Tibial artery (tissue), 4 donors: ENCODE results near the gene GRM7.

Experiments used
- DNase-seq, 2 donors: peaks; one replicate each; pipeline ENCODE4 v3.0.0-alpha.2; 2019
- H3K27ac ChIP-seq, 2 donors: fragments of 200-600 bp; sonication (generic) in 1 of 2; 1 replicate in 1 of 2; 2 replicates in 1 of 2; pipeline ENCODE4 v1.5.1; 2018 to 2019; ENCODE audit warnings: mild to moderate bottlenecking in 1 of 2
- H3K27me3 ChIP-seq, 2 donors: fragments of 200-600 bp; sonication (generic) in 1 of 2; one replicate each; pipeline versions ENCODE4 v1.5.1 to v1.6.0; 2016 to 2019
- H3K36me3 ChIP-seq, 3 donors: fragments of 200-600 bp; sonication (generic) in 2 of 3; one replicate each; pipeline ENCODE4 v1.5.1; 2016 to 2019; ENCODE audit warnings: mild to moderate bottlenecking in 2 of 3
- H3K4me1 ChIP-seq, 4 donors: fragments of 200-600 bp; sonication (generic) in 2 of 4; 1 replicate in 3 of 4; 2 replicates in 1 of 4; pipeline ENCODE4 v1.5.1; 2016 to 2019
- H3K4me3 ChIP-seq, 2 donors: fragments of 200-600 bp; sonication (generic) in 1 of 2; 1 replicate in 1 of 2; 2 replicates in 1 of 2; pipeline ENCODE4 v1.5.1; 2018 to 2019; ENCODE audit warnings: mild to moderate bottlenecking in 2 of 2
- H3K9me3 ChIP-seq, 3 donors: fragments of 200-600 bp; sonication (generic) in 1 of 3; one replicate each; pipeline ENCODE4 v1.5.1; 2016 to 2019
- CTCF ChIP-seq, 2 experiments: fragments of 200-600 bp in 1 of 2; fragments of 450-650 bp in 1 of 2; IDR thresholded peaks; one replicate each; pipeline ENCODE4 v1.5.1; 2017 to 2019; ENCODE audit warnings: antibody characterized with exemption in 2 of 2, mild to moderate bottlenecking in 1 of 2, moderate library complexity in 1 of 2
- intact Hi-C: fragments of 100-400 bp; cut with DNase I; formaldehyde crosslinking; loops from one replicate; pipeline ENCODE4 v1.15.0; 2023; ENCODE audit warnings: low total_unique reads

The GRM7 gene

GRCh38 chr3:7693976-7694375, 833.1 kb downstream of the GRM7 start:
- Histone ChIP-seq H3K36me3 (no peaks in the 10 kb centered on the region), H3K9me3 (no peaks in the 10 kb centered on the region), H3K27ac (no peak overlapping the region), H3K27me3 (no peaks in the 10 kb centered on the region), H3K4me1 (no peaks in the 10 kb centered on the region), H3K4me3 (no peak overlapping the region)
- no peak for DNase-seq
- no peak for TF ChIP-seq CTCF (IDR thresholded peaks at IDR 0.05)
- intact Hi-C loops = no loop called here

GRCh38 chr3:7695049-7695448, 834.1 kb downstream of the GRM7 start:
- H3K9me3 ChIP-seq = no peaks in the 10 kb centered on the region
- no peaks in the 10 kb centered on the region for H3K4me1 ChIP-seq
- no peaks in the 10 kb centered on the region for H3K36me3 ChIP-seq
- no peak for TF ChIP-seq CTCF (IDR thresholded peaks at IDR 0.05)
- intact Hi-C loops = no loop called here
- DNase-seq = no peak
- no peak overlapping the region for H3K4me3 ChIP-seq
- no peak overlapping the region for H3K27ac ChIP-seq
- no peaks in the 10 kb centered on the region for H3K27me3 ChIP-seq

- intact Hi-C loops = no loop called here
- H3K4me3 ChIP-seq = no peak overlapping the region
- DNase-seq = no peak
- H3K27me3 ChIP-seq = no peaks in the 10 kb centered on the region
- TF ChIP-seq CTCF (IDR thresholded peaks at IDR 0.05) = no peak
- H3K4me1 ChIP-seq = no peaks in the 10 kb centered on the region
- H3K9me3 ChIP-seq = no peaks in the 10 kb centered on the region
- H3K36me3 ChIP-seq = no peaks in the 10 kb centered on the region
- no peak overlapping the region for H3K27ac ChIP-seq
Observed at GRCh38 chr3:7696320-7696719, 835.4 kb downstream of the GRM7 start.

DNA sequence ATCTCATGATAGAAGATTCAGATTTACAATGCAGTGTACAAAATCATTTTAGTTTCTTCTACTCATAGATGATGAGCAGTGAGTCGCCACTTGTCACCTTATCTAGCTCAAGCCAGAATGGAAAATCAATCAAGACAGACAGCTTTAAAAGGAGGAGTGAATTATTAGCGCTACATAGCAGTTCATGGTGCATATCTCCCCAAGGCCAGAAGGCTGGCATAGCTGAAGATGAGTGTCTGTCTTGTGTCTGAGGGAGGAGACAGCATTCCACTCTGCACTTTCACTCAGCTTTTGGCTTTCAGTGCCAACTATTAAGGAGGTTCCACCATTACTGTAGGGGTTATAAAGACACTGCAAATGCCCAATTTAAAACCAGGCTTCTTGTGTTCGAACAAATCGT, 836.6 kb downstream of the GRM7 start:
- H3K27me3 ChIP-seq = no peaks in the 10 kb centered on the region
- intact Hi-C loops = no loop called here
- no peak overlapping the region for H3K4me3 ChIP-seq
- H3K36me3 ChIP-seq = no peaks in the 10 kb centered on the region
- no peak overlapping the region for H3K27ac ChIP-seq
- no peak for TF ChIP-seq CTCF (IDR thresholded peaks at IDR 0.05)
- no peak for DNase-seq
- no peaks in the 10 kb centered on the region for H3K4me1 ChIP-seq
- no peaks in the 10 kb centered on the region for H3K9me3 ChIP-seq

GRCh38 chr3:7700539-7700938, 839.6 kb downstream of the GRM7 start:
- H3K4me1 ChIP-seq = no peaks in the 10 kb centered on the region
- no peak for TF ChIP-seq CTCF (IDR thresholded peaks at IDR 0.05)
- H3K4me3 ChIP-seq = no peak overlapping the region
- no peaks in the 10 kb centered on the region for H3K27me3 ChIP-seq
- intact Hi-C loops = no loop called here
- no peaks in the 10 kb centered on the region for H3K9me3 ChIP-seq
- H3K36me3 ChIP-seq = no peaks in the 10 kb centered on the region
- H3K27ac ChIP-seq = no peak overlapping the region
- no peak for DNase-seq

- H3K4me1 ChIP-seq = no peaks in the 10 kb centered on the region
- no peaks in the 10 kb centered on the region for H3K36me3 ChIP-seq
- TF ChIP-seq CTCF (IDR thresholded peaks at IDR 0.05) = no peak
- no peak overlapping the region for H3K27ac ChIP-seq
- H3K4me3 ChIP-seq = no peak overlapping the region
- no peaks in the 10 kb centered on the region for H3K9me3 ChIP-seq
- intact Hi-C loops = no loop called here
- DNase-seq = no peak
- H3K27me3 ChIP-seq = no peaks in the 10 kb centered on the region
Observed at GRCh38 chr3:7700977-7701376, 840.1 kb downstream of the GRM7 start.
